HL-60 (cell line): ENCODE measurements around the gene YJEFN3.

Source experiments
- DNase-seq, 2 experiments: peaks; one replicate each; pipeline ENCODE4 v3.0.0-alpha.2; 2010 to 2020; ENCODE audit warnings: low read depth in 1 of 2, low spot score in 1 of 2
- H3K27ac ChIP-seq: fragments of 250-450 bp; sonication (Bioruptor Pico); replicated peaks from 2 replicates; pipeline ENCODE4 v1.5.1; 2020; ENCODE audit warnings: mild to moderate bottlenecking, moderate library complexity
- H3K27me3 ChIP-seq: fragments of 250-450 bp; sonication (Bioruptor Pico); 2 replicates; pipeline ENCODE4 v1.5.1; 2021; ENCODE audit warnings: mild to moderate bottlenecking, moderate library complexity; ENCODE audit not compliant: insufficient read depth, poor library complexity, severe bottlenecking
- H3K4me3 ChIP-seq: replicated peaks from 2 replicates; pipeline ENCODE4 v1.5.1; 2011; ENCODE audit warnings: mild to moderate bottlenecking, control low read depth, low read length; ENCODE audit not compliant: insufficient read depth
- GABPA ChIP-seq: IDR thresholded peaks from 2 replicates; pipeline ENCODE4 v1.6.1; 2012; ENCODE audit warnings: low read depth
- POLR2AphosphoS5 ChIP-seq: IDR thresholded peaks from 2 replicates; pipeline ENCODE4 v1.6.1; 2012; ENCODE audit warnings: low read depth
- SPI1 ChIP-seq: IDR thresholded peaks from 2 replicates; pipeline ENCODE4 v1.6.1; 2012; ENCODE audit warnings: low read depth, mild to moderate bottlenecking, borderline replicate concordance
- TF ChIP-seq, protein P1 (sequence below): IDR thresholded peaks from 2 replicates; pipeline ENCODE4 v1.6.1; 2012; ENCODE audit warnings: low read depth; ENCODE audit not compliant: insufficient replicate concordance
- TF ChIP-seq, protein P2 (sequence below): IDR thresholded peaks from one replicate; pipeline ENCODE4 v1.5.1; 2011; ENCODE audit warnings: low read length, control low read depth, inconsistent platforms; ENCODE audit not compliant: insufficient read depth

Gene YJEFN3

DNA sequence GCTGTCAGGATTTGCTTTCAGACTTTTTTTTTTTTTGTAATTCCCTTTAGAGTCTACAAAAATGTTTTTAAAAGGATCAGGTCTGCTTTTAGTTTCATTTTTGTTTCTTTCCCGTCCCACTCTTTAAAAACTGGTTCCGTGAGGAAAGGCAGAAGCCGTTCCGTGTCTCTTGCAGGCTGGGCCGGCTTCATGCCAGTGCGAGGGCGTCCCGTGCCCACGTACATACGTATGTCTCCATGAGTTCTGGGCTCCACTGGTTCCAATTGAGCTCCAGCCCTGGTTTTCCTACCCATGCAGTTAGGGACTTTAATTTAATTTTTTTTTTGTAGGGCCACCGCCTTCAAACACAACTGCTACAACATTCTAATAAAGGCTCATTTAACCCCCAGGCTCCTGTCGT is 22.1 kb upstream of the YJEFN3 start:
- no peaks in the 10 kb centered on the region for H3K27me3 ChIP-seq
- TF ChIP-seq POLR2AphosphoS5 (no peak), SPI1 (no peak)
- TF ChIP-seq, protein P1, sequence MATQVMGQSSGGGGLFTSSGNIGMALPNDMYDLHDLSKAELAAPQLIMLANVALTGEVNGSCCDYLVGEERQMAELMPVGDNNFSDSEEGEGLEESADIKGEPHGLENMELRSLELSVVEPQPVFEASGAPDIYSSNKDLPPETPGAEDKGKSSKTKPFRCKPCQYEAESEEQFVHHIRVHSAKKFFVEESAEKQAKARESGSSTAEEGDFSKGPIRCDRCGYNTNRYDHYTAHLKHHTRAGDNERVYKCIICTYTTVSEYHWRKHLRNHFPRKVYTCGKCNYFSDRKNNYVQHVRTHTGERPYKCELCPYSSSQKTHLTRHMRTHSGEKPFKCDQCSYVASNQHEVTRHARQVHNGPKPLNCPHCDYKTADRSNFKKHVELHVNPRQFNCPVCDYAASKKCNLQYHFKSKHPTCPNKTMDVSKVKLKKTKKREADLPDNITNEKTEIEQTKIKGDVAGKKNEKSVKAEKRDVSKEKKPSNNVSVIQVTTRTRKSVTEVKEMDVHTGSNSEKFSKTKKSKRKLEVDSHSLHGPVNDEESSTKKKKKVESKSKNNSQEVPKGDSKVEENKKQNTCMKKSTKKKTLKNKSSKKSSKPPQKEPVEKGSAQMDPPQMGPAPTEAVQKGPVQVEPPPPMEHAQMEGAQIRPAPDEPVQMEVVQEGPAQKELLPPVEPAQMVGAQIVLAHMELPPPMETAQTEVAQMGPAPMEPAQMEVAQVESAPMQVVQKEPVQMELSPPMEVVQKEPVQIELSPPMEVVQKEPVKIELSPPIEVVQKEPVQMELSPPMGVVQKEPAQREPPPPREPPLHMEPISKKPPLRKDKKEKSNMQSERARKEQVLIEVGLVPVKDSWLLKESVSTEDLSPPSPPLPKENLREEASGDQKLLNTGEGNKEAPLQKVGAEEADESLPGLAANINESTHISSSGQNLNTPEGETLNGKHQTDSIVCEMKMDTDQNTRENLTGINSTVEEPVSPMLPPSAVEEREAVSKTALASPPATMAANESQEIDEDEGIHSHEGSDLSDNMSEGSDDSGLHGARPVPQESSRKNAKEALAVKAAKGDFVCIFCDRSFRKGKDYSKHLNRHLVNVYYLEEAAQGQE: no peak
- TF ChIP-seq, protein P2, sequence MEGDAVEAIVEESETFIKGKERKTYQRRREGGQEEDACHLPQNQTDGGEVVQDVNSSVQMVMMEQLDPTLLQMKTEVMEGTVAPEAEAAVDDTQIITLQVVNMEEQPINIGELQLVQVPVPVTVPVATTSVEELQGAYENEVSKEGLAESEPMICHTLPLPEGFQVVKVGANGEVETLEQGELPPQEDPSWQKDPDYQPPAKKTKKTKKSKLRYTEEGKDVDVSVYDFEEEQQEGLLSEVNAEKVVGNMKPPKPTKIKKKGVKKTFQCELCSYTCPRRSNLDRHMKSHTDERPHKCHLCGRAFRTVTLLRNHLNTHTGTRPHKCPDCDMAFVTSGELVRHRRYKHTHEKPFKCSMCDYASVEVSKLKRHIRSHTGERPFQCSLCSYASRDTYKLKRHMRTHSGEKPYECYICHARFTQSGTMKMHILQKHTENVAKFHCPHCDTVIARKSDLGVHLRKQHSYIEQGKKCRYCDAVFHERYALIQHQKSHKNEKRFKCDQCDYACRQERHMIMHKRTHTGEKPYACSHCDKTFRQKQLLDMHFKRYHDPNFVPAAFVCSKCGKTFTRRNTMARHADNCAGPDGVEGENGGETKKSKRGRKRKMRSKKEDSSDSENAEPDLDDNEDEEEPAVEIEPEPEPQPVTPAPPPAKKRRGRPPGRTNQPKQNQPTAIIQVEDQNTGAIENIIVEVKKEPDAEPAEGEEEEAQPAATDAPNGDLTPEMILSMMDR: no peak
- H3K27ac ChIP-seq: no peak overlapping the region
- DNase-seq: no peak
- H3K4me3 ChIP-seq: no peak overlapping the region

DNA sequence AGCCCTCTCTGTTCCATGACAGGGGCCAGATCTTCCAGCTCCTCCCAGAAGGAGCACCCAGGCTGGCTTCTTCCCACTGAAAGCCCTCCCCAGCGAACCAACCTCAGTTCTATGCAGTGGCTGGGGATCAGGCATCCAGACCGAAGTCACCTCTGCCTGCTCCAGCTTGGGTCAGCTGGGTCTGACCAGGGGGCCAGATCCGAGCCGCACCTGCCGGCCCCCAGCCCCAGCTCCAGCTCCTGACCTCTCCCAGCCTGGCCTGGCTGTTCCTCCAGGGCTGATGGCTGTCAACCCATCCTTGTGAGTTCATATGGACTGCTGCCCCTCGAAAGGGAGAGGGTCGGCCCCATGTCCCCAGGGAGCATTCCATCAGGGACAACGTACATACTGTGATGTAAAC is 21.4 kb upstream of the YJEFN3 start:
- no peaks in the 10 kb centered on the region for H3K27me3 ChIP-seq
- H3K27ac ChIP-seq: no peak overlapping the region
- DNase-seq: no peak
- H3K4me3 ChIP-seq: no peak overlapping the region
- TF ChIP-seq SPI1 (no peak), GABPA (no peak), POLR2AphosphoS5 (no peak)
- TF ChIP-seq, protein P1: no peak
- TF ChIP-seq, protein P2: no peak

DNA sequence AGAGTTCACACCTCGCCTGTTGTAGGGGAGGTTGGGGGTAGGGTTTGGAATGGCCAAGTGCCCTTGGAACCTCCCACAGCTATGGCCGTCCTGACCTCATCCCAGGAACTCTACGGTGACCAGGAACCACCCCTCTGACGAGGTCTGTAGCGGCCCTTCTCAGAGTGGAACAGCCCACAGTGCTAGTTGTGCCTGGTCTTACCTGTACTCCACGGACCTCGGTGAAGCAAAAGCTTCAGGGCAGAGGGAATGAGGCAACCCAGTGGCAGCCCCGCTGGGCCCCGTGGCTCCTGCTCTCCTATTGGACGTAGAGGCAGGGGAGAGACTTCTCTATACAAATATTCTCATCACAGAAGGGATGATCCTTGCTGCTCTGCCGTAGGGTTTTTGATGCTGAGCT is 20.5 kb upstream of the YJEFN3 start:
- no peak for TF ChIP-seq GABPA
- peak; percentile 39; the same call in 1 of the 2 replicates for TF ChIP-seq POLR2AphosphoS5
- TF ChIP-seq, protein P2: no peak
- H3K27ac ChIP-seq: no peak overlapping the region
- no peaks in the 10 kb centered on the region for H3K27me3 ChIP-seq
- DNase-seq: no peak
- H3K4me3 ChIP-seq: no peak overlapping the region

DNA sequence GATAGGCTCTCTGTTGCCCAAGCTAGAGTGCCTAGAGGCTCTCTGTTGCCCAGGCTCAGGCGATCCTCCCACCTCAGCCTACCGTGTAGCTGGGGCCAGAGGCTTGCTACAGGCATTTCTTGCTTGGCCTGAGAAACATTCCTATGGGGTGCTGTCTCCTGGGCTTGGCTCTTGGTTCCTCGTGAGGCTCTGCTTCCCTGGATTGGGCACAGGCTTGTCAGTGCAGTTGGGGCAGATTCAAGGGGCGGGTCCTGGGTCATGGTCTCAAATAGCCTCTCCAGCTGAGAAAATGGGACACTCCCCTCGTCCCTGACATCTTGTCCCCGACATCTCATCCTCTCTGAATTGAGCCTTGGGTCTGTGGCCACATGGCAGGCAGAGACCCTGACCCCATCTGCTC is 18.3 kb upstream of the YJEFN3 start:
- DNase-seq: no peak
- Histone ChIP-seq H3K4me3 (no peak overlapping the region), H3K27me3 (no peaks in the 10 kb centered on the region), H3K27ac (no peak overlapping the region)
- no peak for TF ChIP-seq SPI1
- no peak for TF ChIP-seq GABPA
- TF ChIP-seq, protein P2: no peak
- TF ChIP-seq, protein P1: no peak
- TF ChIP-seq POLR2AphosphoS5: no peak
